Measurements from ENCODE around the gene KLK6.

KLK6 gene

GRCh38 chr19:50969413-50969760, at the start of gene KLK6:
Gene KLK6, minus strand, starts transcription at chr19:50969591. Its CDS starts 1,487 bp downstream, at chr19:50968104.
- DNase-seq (ENCODE audit: low spot score): no peak

- no peak for DNase-seq (ENCODE audit: low spot score)
These were observed 49.6 kb upstream of the KLK6 start for GRCh38 chr19:51018745-51019543.

- DNase-seq (ENCODE audit: low spot score): peak; percentile 90
These were observed 47.6 kb upstream of the KLK6 start for GRCh38 chr19:51016798-51017683.

DNA sequence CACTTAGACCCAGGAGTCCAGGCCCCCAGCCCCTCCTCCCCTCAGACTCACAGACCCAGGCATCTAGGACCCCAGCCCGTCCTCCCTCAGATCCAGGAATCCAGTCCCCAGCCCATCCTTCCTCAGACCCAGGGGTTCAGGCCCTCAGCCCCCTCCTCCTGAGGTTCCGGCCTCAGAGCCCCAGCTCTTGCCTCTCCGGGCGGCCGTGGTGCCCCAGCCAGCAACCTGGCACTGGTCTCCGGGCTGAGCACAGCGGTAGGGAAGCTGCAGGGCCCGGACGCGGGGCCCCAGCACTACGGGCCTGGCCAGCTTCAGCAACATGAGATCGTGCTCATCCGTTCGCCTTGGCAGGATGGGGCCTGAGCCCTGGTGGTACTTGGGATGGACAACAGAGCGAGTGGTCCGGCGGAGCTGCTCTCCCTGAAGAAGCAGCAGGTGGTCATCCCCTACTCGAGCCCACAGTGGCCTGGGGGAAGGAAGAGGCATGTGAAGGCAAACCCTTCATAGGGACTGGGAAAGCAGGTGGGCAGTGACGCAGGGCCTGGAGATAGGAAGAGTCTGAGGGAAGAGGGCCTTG, 46.4 kb upstream of the KLK6 start:
- no peak for DNase-seq (ENCODE audit: low spot score)

DNA sequence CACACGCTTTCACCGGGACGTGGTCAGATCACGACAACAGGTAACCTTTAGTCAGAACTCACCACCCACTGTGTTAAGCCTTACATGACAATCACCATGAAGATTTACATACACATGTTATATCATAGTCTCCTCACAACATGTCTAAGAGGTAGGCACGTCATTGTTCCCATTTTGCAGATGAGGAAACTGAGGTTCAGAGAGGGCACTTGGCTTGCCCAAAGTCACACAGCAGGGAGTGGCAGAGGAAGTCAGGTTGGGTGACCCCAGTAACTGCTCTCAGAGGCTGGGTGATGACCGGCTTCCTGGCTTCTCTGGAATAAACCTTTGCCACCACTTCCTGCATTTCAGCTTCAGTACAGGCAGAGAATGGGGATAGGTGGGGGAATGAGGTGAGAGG, 44.9 kb upstream of the KLK6 start:
- no peak for DNase-seq (ENCODE audit: low spot score)

- no peak for DNase-seq (ENCODE audit: low spot score)
These were observed 43.3 kb upstream of the KLK6 start for GRCh38 chr19:51012661-51013190.

- no peak for DNase-seq (ENCODE audit: low spot score)
These were observed 40.8 kb upstream of the KLK6 start for GRCh38 chr19:51010066-51010795.

DNA sequence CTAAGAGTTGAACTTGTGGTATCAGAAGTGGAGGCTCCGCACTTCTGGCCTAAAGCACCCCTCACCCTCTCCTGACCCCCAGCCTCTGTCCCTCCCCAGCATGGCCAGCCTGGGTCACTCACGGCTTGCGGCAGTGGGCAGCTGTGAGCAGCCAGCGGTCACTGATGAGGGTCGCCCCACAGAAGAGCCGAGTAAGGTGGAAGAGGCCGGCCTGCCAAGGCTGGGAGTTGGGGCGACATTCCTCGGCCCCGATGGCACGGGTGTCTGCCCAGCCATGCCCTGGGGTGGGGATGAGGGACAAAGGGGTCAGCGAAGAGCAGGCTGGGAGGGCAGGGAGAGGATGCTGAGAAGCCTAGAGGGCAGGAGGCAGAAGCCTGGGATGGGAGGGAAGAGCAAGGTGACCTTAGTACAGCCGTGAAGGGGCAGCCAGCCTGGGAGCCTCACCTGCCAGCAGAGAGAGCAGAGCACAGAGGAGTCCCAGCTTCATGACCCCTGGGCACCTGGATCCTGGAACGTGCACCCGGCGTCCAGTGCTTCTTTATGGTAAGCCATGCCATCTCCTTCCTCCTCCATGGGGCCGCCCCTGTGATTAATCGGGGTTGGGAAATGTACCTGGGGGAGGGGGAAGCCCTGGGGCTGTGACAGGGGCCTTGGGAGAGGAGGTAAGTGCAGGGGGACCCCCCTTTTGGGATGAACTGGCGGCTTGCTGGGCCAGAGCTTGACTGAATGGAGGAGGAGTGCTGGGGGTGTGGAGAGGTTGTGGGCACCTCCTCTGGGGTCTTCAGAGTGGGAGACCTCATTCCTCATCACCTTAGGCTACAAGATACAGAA, 39.9 kb upstream of the KLK6 start:
- DNase-seq (ENCODE audit: low spot score): no peak

GRCh38 chr19:51007488-51007887, 38.1 kb upstream of the KLK6 start:
- DNase-seq (ENCODE audit: low spot score): no peak

- DNase-seq (ENCODE audit: low spot score): no peak
These were observed 37.0 kb upstream of the KLK6 start for GRCh38 chr19:51006406-51006805.

DNA sequence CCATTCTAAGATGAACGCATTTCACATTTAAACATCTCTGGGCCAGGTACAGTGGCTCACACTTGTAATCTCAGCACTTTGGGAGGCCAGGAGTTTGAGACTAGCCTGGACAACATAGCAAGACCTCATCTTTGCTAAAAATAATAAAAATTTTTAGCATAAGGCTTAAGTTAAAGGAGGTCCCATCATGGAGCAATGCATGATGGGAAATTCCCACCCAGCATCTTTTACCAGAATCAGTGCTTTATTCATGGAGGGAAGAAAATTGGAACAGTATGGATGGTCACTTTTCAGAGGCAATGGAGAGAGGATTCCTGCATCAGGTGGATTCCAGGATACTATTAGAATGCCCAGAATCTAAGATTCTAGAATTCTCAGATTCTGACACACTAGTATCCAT, 35.9 kb upstream of the KLK6 start:
- no peak for DNase-seq (ENCODE audit: low spot score)

GRCh38 chr19:51003316-51003715, 33.9 kb upstream of the KLK6 start:
- no peak for DNase-seq (ENCODE audit: low spot score)

DNA sequence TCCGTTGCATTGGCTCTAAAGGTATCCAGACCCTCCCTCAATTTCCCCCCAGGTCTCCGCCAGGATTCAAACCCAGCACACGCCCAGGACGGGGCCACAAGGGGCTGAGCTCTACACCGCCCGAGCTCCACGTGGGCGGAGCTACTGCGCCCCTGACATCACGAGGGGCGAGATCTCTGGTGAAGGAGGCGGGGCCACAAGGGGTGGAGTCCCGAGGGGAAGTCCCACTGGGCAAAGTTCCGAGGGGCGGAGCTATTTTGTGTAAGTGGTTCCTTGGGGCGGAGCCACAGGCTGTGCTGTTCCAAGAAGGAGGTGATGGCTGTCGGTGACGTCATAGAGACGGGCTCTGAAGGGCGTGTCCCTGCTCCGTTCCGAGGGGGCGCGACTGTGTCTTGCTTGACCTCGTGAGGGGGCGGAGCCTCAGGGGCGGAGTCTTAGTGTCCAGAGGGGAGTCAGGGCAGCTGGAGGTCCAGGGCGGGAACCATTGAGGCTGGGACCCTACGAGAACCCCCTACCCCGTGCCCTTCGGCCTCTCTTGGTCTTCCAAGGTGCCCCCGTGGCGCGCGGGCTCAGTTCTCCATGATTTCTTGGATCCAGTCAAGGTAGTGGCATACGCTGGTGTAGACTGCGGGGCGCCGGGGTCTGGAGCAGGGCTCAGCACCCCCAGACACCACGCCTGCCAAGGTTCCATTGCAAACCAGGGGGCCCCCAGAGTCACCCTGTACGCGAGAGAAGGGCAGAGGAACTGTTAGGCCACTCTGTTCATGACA, 33.3 kb upstream of the KLK6 start:
- DNase-seq (ENCODE audit: low spot score): no peak

- DNase-seq (ENCODE audit: low spot score): no peak
These were observed 32.7 kb upstream of the KLK6 start for GRCh38 chr19:51002089-51002532.

DNA sequence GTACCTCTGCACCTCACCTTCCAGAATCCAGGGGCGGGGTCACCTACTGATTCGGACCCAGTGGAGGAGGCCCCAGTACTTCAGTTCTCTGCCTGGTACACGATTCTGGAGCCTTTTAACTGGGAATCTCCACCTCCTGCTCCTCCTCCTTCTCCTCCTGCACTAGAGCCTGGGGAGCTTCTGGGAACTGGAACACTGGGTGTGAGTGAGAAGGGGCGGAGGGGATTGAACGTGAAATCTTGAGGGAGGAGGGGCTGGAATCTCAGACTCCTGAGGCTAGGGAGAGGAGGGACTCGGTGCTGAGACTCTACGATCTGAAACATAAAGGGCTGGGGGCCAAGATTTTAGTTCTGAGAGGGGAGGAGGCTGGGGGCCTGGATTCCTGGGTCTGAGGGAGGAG, 32.1 kb upstream of the KLK6 start, which contains the start of gene KLK8:
KLK8 (minus strand) TSS at position 90 of the 400 bp plus-strand sequence. CDS start 437 bp downstream, outside the sequence.
- DNase-seq (ENCODE audit: low spot score): no peak

GRCh38 chr19:51000981-51001380, 31.6 kb upstream of the KLK6 start:
- DNase-seq (ENCODE audit: low spot score): no peak

DNA sequence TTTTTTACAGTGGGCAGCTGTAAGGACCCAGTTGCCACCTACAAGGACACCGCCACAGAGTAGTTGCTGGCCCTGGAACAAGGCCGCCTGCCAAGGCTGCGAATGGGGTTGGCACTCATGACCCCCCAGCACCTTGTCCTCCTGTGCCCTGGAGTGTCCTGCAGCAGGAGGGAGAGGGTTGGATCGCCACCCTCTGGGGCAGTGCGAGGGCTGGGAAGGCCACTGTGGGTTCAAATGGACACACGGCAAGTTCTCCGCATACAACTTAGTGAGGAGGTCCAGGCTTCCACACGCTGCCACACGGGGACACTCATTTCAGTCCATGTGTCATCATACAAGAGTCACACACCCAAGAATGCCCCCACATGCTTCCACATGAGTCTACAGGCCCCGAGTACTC, 31.0 kb upstream of the KLK6 start:
- DNase-seq (ENCODE audit: low spot score): no peak

DNA sequence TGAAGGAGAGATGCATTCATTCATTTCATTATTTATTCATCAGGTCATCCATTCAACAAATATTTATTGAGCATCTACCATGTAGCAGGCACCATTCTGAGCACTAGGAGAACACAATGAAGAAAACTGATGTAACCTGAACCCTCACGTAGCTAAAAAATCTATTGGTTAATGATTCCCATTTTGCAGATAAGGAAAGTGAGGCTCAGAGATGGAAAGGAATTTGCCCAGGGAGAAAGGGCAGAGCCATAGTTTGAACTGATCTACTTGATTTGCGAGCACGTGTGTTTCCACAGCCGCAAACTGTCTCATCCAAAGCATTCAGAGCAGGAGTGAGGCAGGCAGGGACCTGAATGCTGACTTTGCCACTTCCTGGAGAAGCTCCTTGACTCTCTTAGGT, 29.3 kb upstream of the KLK6 start:
- no peak for DNase-seq (ENCODE audit: low spot score)

- no peak for DNase-seq (ENCODE audit: low spot score)
These were observed 28.7 kb upstream of the KLK6 start for GRCh38 chr19:50998061-50998460.

- no peak for DNase-seq (ENCODE audit: low spot score)
These were observed 24.7 kb upstream of the KLK6 start for GRCh38 chr19:50994129-50994528.
